Left hindlimb (tissue), 1 donor: ENCODE data around the gene GK.
"Not testable (repeated sequence)": the region's sequence is repeated elsewhere in the genome, so short reads cannot be mapped to it uniquely, and the experiment has no call there.

ENCODE experiments used
- DNase-seq: peaks from one replicate; pipeline ENCODE4 v3.0.0-alpha.2; 2018

GK gene

GRCh38 chrX:30653415-30654131 is at the start of gene GK:
Gene GK, plus strand, starts transcription at chrX:30653423. Its CDS starts 115 bp downstream, at chrX:30653538.
- peak; percentile 40 for DNase-seq

GRCh38 chrX:30607155-30607554 is 46.1 kb upstream of the GK start:
- no peak for DNase-seq

GRCh38 chrX:30610026-30610425 is 43.2 kb upstream of the GK start:
- no peak for DNase-seq

GRCh38 chrX:30612250-30612655 is 41.0 kb upstream of the GK start:
- no peak for DNase-seq

GRCh38 chrX:30613721-30614120 is 39.5 kb upstream of the GK start:
- DNase-seq = no peak

- DNase-seq = no peak
These were observed 38.0 kb upstream of the GK start for GRCh38 chrX:30615229-30615628.

- no peak for DNase-seq
These were observed 35.0 kb upstream of the GK start for GRCh38 chrX:30618160-30618765.

- no peak for DNase-seq
These were observed 33.1 kb upstream of the GK start for GRCh38 chrX:30620125-30620524.

- no peak for DNase-seq
These were observed 32.1 kb upstream of the GK start for GRCh38 chrX:30620980-30621618.

GRCh38 chrX:30622361-30622760 is 30.9 kb upstream of the GK start:
- DNase-seq = no peak

- no peak for DNase-seq
These were observed 26.8 kb upstream of the GK start for GRCh38 chrX:30626402-30626801.

GRCh38 chrX:30627818-30628652 is 25.2 kb upstream of the GK start:
- no peak for DNase-seq

- DNase-seq = not testable (repeated sequence)
These were observed 19.2 kb upstream of the GK start for GRCh38 chrX:30634070-30634469.

- no peak for DNase-seq
These were observed 17.6 kb upstream of the GK start for GRCh38 chrX:30635630-30636029.

GRCh38 chrX:30637874-30638815 is 15.1 kb upstream of the GK start:
- no peak for DNase-seq

- DNase-seq = not testable (repeated sequence)
These were observed 13.5 kb upstream of the GK start for GRCh38 chrX:30639702-30640101.

- no peak for DNase-seq
These were observed 10.6 kb upstream of the GK start for GRCh38 chrX:30642642-30643041.

- DNase-seq = no peak
These were observed 9.9 kb upstream of the GK start for GRCh38 chrX:30643313-30643821.

- DNase-seq = no peak
These were observed 3.4 kb upstream of the GK start for GRCh38 chrX:30649859-30650258.

- DNase-seq = peak; percentile 96
These were observed 452 bp upstream of the GK start for GRCh38 chrX:30652527-30653414.

GRCh38 chrX:30654386-30654785 is 1.2 kb downstream of the GK start:
- not testable (repeated sequence) for DNase-seq
